Right lobe of liver (tissue), 4 donors: ENCODE results near the gene HCST.

Experiments used
- CTCF ChIP-seq, 4 donors: fragments of 200-600 bp in 3 of 4; fragments of 450-650 bp in 1 of 4; IDR thresholded peaks; one replicate each; pipeline versions ENCODE4 v1.5.1 to v1.8.0; 2016 to 2022; ENCODE audit warnings: antibody characterized with exemption in 4 of 4, mild to moderate bottlenecking in 2 of 4
- POLR2A ChIP-seq: fragments of 450-650 bp; IDR thresholded peaks from one replicate; pipeline ENCODE4 v1.6.1; 2017; ENCODE audit warnings: antibody characterized with exemption, mild to moderate bottlenecking
- donor health status: DM: no; HTN: no; CAD: no.
- donor health status: DM: no; HTN: no; CAD: no.
- donor health status: DM: no; HTN: yes; CAD: no.

GRCh38 chr19:35911173-35911572 is 8.8 kb downstream of the HCST start:
- no peak for TF ChIP-seq POLR2A
- TF ChIP-seq CTCF (IDR thresholded peaks at IDR 0.05), result no peak
